Daoy (cell line): ENCODE data around the gene CACNA1H. TPM values are rescaled to one million over a fixed set of nuclear protein-coding genes. Genes with fewer than 3 reads are reported as not detected.

ENCODE experiments used
- DNase-seq: peaks from one replicate; pipeline ENCODE4 v3.0.0-alpha.2; 2015; ENCODE audit warnings: low read depth
- total RNA-seq: library from RNA; depleted of rRNA; stranded (reverse); fragments of >200 nt; shearing (Covaris generic); gene quantifications from 2 replicates; pipeline ENCODE4 v1.2.3, GENCODE V29; 2014

The CACNA1H gene
- total RNA-seq, 1 experiment from 2014 or later: 0.80 TPM

DNA sequence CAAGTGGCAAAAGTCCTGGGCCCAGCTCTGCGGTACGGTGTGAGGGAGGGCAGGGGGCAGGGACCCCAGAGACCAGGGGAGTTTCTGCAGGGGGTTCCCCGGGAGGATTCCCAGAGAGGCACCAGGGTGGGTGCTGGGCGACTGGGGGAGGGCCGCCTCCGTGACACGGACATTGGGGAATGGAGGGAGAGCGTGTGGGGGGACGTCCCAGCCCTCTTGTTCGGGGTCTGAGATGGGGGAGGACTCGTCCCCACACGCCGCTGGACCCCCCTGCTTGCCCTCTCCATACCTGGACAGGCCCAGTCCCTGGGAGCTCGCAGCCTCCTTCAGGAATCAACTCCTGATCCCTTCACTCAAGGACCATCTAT is 30.5 kb upstream of the CACNA1H start:
- no peak for DNase-seq

DNA sequence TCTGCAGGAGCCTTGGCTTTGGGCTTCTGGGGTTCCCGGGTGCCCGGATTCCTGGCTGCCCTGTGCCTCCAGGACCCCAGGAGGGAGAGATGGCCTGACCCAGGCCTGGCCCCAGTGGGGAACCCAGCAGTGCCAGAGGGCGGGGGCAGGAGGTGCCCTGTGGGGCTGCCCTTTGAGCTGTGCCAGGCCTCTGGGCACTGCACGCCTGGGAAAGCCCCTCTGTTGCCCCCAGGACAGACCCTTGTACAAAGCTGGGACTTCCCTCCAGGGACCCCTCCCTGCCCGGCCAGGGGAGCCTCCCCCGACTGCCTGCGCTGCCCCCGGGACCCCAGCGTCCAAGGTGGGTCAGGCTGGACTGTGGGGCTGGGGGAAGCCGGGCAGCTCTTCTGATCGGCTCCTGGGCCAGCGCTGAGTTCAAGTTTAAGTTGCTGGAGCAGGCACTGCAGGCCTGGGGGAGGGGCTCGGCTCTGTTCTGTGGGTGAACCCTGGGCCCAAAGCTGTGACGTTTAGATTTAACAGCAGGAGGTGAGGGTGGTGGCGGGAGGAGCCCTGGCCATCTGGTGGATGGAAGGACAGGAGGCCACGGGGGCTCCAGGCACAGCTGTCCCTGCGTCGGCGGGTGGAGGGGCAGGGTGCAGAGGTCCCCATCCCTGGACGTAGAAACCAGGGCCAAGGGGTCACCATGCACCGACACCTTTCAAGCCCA is 29.2 kb upstream of the CACNA1H start:
- DNase-seq: no peak

DNA sequence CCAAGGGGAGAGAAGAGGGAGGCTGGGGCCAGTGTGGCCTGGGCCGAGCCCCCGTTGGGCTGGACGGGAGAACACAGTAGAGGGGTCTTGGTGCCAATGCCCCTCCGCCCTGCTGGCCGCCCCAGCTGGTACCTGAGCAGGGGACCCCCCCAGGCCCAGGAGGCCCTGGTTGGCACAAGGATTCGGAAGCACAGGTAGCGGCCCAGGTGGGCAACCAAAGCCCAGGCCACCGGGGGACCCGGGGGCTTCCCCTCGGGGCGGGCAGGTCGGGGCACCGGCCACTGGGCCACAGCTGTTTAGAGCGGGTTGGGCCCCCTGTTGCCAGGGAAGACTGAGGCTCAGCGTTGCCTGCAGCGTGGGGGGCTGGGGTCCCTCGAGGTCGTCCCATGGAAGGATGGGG is 28.6 kb upstream of the CACNA1H start:
- no peak for DNase-seq

DNA sequence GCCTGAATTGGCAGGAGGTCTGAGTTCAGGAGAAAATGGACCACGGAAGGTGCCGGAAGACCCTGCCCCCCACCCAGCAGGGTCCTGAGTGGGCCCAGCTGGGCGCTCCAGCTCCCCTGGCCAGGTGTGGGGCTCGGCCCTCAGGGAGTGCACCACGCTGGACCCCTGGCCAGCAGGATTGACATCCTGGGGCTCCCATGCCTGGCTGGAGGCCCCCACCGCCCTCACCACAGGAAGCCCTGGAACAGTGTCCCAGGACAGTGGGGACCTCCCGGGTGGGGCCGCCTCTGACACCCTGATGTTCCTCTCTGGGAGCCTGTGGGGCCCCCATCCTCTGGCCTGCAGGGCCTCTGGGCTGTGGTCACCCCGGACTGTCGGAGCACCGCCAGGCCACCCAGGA is 28.1 kb upstream of the CACNA1H start:
- no peak for DNase-seq

DNA sequence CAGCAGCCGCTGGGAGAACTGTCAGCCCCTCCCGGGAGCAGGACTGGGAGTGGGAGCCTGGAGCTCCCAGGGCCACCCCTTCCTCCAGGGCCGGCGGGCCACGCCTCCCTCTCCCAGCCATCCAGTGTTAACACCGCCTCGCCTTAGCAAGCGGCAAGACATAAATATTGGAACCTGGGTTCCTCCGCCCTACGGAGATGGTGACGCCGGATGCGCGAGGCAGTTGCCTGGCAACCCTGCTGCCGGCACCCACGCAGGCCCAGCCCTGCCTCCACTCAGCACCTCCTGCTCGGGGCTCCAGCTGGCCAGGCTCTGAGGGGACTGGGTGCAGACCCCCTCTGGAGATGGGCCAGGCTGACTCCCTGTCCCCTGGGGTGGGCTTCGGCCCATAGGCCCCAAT is 27.4 kb upstream of the CACNA1H start:
- peak; percentile 26 for DNase-seq

DNA sequence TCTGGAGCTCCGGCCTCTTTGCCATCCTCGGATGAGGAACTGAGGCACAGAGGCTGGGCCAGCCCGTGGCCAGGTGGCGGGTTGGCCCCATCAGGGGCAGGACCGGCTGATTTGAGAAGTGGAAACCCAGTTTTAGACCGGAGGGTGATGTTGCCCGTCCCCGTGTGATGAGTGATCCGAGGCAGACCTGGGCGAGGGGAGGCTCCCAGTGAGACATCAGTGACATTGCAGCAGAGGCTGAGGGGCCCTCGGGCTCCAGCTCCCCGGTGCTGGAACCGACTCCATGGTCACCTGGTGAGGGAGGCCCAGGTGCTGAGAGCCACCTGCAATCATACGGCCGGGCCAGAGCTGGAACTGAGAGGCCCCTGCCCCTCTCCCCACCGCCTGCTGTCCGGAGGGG is 26.9 kb upstream of the CACNA1H start:
- no peak for DNase-seq

DNA sequence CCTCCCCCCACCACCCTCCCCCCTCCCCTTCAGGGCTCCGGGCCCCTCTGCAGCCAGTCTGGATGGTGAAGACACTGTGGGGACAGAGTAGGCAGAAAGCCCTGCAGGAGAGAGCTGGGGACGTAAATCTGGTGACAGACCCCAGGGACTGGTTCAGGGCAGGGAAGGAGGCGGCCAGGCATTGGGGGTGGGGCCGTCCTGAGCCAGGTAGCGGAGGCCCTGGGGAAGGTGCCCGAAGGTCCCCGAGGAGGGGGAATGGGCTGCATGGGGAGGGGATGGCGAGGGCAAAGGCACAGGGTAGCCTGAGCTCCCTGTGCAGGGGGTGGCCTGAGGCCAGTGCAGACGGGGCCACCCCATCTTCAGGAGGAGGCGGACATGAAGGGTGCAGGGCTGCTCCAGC is 26.3 kb upstream of the CACNA1H start:
- DNase-seq: no peak

DNA sequence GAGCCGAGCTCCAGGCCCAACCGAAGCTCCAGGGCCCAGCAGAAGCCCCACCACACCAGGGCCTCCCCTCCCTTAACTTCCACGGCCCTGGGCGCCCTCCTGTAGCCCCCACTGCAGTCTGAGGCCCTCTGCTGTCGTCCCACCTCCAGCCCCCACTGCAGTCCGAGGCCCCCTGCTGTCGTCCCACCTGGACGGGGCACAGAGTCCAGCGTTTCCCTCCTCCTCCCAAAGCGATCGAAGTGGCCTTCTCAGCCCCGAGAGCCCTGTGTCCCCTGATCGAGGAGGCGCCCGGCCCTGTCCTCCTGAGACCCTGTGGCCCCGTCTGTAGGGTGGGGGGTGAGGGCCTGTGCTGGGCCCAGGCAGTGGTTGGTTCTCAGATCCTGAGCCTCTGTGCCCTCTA is 25.8 kb upstream of the CACNA1H start:
- no peak for DNase-seq

DNA sequence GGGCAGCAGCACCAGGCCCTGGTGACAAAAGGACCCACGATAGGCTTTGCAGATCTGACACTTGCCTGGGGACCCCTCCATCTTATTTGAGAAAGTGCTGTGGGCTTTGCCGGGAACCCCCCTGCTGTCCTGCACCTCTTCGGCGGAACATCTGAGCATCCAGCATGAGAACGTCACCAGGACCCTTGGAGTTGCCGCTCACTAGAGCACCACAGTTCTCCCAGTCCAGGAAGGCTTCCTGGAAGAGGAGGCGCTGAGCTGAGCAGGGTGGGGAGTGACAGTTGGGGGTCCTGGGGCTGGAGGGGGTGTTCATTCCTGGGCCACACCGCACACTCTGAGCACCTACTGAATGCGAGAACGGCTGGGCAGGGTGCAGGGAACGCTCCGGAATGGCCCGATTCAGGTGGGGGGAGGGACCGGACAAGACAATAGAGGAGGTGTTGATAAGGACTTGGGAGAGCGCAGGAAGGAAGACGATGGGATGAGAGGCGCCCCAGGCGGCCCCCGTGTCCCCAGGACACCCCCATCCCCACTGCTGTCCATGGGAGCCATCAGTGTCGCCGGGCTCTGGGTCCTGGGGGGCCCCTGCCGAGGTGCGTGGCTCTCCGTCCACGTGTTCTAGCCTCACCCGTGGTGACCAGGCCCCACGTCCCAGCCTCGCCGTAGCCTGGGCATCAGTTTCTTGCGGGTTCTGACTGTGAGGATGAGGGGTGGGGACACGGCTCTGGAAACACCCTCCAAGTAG is 24.8 kb upstream of the CACNA1H start:
- no peak for DNase-seq

DNA sequence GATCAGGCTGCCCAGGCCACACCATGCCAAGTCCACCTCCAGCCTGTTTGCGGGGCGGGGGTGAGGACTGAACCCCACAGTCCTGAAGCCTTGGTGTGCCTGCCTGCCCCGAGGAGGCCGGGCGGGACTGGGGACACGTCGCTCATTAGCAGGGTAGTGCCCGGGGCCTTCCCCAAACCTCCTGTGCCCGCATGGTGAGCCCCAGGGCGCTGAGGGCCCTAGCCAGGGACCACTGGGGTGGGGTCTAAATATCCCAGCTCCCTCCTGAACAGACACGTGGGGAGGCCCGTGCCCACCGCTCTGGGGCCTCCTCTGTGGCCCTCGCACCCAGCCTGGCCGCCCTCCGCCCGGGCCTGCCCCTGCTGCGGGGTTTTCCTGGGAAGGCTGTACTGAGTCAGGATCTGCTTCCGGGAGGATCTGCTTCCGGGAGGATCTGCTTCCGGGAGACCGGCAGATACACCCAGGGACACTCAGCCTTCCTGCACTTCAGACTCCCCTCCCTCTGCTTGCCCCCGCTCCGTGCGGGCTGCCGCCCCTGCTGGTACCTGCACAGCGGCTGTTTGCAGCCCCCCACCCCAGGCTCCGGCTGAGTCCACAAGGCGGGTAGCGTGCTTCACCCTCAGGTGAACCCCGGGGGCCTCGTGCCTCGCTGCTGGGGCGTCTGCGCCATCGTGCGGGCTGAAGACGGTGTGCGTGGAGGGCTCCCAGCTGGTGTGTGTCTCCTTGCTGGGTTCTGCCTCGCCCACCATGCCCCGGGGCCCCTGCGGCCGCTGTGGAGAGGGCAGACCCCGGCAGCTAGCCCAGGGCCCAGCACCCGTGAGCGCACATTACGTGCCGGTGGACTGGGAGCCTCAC is 23.6 kb upstream of the CACNA1H start:
- DNase-seq: no peak

DNA sequence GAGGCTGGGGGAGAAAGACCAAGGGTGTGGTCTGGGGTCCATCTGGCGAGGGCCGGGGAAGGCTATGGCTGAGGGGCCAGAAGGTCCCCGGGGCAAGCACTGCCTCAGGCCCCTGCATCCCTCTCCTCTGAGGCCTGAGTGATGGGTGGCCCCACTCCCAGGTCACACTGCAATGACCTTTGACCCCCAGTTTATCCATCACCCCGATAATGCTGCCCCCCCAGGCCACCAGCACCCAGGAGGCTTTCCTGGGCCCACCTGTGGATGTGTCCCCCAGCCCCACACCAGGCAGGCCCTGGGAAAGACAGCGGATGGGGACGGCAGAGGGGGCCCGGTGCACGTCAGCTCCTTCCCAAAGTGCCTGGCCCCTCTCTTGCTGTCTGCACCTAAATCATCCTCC is 22.5 kb upstream of the CACNA1H start:
- no peak for DNase-seq

DNA sequence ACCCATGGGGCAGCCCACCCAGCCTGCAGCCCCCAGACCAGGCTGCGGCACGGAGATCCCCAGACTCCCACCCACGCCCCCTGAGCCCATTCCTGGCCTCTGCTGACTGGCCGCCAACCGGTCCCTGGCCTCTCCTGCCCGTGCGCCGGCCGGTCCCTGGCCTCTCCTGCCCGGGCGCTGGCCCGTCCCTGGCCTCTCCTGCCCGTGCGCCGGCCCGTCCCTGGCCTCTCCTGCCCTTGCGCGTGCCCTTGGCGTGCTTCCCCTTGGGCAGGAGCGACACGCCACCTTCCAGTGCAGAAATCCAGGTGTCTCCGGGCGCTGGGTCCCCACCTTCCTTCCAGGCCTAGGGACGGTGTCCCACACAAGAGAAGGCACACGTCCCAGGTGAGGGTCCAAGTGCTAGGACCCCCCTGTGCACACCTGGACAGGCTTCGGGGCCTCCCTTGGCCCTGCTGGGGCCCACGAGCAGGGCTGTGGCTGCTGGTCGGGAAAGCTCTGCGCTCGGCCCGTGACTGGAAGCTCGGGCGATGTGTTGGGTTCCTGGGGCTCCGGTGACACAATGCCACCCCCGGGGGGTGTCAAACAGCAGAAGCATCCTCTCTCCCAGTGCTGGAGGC is 21.4 kb upstream of the CACNA1H start:
- DNase-seq: no peak

DNA sequence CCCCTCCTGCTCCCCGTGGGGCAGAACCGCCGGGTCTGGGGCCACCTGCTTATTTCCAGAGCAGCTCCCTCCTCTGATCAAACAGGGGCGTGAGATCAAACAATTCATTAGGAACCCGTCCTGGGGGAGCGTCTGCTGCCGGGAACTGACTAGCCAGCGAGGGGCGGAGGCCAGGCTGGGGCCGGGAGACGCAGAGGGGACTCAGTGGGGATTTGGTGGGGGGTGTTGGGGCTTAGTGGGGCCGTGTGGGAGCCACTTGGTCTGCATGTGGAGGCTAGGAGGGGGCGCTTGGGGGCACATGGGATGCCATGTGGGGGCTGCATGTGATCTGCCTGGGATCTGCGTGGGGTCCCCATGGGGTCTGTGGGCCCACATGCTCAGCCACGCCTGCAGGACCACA is 20.5 kb upstream of the CACNA1H start:
- no peak for DNase-seq

DNA sequence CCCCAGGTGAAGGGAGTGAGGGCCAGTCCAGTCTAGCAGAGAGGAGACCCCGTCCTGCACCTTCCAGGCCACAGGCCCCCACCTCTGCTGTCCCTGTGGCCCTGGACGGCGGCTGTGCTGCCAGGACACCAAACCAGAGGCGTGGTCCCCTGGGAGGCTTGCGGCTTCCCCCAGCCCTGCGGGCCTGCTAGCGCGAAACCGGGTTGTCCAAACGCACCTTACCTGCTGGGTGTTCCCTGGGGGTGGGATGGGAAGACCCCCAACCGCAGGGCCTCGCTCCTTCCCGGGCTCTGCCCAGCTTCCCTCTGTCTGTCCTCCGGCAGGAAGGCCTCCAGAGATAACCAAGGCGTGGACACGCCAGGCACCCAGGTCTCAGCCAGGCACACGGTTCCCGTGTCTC is 19.6 kb upstream of the CACNA1H start:
- DNase-seq: no peak

DNA sequence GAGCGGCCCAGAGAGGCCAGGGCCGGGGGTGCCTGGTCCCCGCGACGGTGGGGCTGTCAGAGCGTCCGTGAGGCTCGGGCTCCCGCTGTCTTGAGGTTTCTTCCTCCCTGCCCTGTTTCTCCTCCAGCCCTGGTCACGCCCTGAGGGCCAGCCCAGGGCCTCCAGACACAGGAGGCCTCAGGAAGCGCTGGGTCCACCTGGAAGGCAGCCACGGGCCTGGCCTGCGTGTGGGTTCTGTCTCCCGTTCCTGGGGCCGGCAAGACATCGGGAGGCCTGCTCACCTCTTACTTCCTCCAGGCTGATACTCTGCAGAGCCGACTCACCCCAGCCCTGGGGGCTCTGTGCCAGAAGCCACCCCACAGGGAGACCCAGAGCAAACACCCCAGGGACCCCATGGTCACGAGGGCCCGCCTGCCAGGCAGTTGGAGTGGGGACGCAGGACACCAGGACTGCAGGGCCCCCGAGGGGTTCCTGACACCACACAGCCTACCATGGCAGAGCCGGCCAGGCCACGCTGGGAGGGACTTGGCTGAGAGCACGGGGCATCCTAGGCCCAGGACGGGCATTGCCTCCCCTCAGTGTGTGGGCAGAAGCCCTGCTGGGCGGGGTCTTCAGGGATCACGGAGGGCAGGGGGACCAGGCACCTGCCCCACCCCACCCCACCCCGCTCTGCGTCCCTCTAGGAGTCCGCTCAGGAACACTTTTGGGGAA is 18.9 kb upstream of the CACNA1H start:
- DNase-seq: no peak

DNA sequence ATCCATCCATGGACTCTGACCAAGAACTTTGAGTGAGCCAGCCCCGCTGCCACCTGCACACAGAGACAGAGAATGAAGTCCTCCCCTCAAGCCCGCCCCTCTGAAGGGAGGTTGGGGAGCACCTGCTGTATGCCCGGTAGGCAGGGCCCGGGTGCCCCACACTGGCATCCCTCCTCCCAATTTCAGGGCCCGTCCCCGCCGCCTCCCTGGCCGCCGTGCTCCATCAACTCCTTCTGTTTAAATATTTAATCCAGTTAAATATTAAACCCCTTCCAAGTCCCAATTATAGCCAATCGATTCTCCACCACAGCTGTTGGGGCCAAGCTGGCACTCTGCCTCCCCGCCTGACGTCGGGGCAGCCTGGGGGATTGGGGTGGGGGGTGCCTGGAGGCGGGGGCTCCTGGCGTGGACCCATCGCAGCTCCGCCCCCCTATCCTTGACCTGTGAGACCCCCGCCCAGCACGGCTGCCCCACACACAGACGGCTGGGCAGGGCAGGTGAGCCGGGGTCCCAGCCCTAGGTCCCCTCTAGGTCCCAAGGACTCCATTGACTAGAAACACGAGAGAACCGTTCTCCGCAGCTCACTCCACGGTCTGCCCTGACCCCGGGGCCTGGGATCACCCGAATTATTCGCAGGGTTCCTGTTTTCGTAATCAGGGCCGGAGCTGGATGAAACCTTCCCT is 18.0 kb upstream of the CACNA1H start:
- DNase-seq: no peak

DNA sequence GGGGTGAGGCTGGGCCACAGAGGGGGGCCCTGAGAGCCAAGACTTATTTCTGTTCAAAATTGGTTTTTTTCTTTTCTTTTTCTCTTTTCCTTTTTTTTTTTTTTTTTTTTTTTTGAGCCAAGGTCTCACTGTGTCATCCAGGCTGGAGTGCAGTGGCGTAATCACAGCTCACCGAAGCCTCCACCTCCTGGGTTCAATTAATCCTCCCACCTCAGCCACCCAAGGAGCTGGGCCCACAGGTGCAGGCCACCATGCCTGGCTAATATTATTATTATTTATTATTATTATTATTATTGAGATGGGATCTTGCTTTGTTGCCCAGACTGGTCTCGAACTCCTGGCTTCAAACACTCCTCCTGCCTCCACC is 17.5 kb upstream of the CACNA1H start:
- DNase-seq: no peak

DNA sequence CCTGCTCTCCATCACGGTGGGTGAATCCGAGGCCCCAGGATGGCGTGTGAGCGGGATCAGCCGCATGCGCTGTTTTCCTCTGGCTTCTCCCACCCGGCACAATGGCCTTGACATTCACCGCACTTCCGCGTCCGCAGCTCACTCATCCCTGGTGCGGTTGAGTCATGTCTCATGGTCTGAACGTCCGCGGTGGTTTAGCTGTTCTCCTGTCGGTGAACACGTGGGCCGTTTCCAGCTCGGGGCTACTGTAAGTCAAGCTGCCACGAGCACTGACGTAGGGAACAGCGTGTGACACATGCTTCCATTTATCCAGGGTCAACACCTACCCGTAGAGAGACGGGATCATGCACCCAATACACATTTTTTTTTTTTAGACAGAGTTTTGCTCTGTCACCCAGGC is 15.3 kb upstream of the CACNA1H start:
- DNase-seq: peak; percentile 92

DNA sequence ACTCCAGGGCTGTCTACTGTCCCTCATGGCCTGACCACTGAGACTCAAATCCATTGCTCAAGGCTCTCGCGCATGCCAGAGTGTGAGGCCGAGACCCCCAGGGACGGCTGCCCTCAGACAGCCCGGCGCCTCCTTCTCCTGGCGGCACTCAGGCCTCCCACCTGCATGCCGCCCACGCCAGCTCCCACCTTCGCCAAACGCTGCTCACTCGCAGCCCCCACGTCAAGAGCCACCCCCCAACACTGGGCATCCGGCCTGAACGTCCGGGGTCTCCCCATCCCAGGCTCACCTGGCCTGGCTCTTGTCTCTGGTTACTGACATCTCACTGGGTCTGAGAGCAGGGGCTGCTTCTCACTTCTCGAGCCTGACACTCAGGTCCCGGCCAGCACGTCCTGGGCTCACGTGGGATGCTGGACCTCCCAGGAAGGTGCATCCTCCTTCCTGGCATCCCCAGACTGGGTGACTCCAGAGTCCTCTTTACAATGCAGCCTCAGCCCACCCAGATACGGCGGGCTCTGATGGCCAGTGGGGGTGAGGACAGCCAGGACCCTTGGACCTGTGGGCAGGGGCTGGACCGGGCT is 12.2 kb upstream of the CACNA1H start:
- DNase-seq: no peak

DNA sequence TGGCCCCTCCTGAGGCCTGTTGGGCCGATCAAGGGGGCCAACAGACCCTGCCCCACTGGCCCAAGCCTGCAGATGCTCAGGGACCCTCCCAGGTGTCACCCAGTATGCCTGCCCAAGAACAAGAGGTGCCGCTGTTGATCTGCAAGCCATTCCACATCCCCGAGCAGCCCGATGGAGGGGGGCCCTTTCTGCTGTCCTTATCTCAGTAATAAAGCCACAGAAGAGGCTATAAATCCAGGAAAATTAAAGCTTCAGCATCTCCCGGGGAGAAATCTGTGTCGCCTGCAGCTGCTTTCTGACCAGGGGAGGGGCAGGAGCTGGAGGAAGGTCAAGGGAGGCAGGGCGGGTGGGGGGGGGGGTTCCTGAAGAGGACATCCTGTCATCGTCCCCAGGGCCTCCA is 11.7 kb upstream of the CACNA1H start:
- no peak for DNase-seq

DNA sequence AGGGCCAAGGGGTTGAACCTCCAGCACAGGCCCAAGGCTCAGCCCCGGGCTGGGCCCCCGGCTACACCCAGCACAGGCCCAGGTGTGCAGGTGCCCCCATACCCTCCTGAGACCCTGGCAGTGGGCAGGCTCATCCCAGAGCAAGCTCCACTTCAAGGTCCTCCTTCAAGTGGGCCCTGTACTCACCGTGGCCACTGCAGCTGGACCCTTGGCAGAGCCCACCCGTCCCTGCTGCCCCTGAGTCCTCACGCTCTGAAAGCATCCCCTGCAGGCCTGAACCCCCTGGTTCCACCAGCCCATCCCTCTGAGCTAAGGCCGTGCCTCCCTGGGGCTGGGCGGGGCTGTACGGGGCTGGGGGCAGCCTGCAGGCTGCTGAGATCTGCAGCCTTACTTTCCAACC is 11.2 kb upstream of the CACNA1H start:
- no peak for DNase-seq
